GM12878 (cell line): ENCODE data around the gene NAXE. TPM values are rescaled to one million over a fixed set of nuclear protein-coding genes. Genes with fewer than 3 reads are reported as not detected.

Source experiments
- ATAC-seq: fragments of 200-7000 bp; cut with Tn5 transposase; 3 replicates; pipeline ENCODE4 v1.9.1; 2020; ENCODE audit warnings: mild to moderate bottlenecking, moderate library complexity
- BruUV-seq: library from RNA; stranded (reverse); fragments of 400-500 nt; replicated peaks from 2 replicates; lab custom pipeline; 2021; lab: Mats Ljungman, UMichigan
- CTCF ChIA-PET: fragments of 300-600 bp; sonication (Branson Sonifier 250); formaldehyde crosslinking; extraction: SDS; loops from one replicate; lab custom pipeline; 2021; ENCODE audit warnings: inconsistent platforms; lab: Yijun Ruan, JAX
- POLR2A ChIA-PET: fragments of 350-600 bp; formaldehyde crosslinking; extraction: SDS; loops from one replicate; lab custom pipeline; 2021; ENCODE audit warnings: inconsistent platforms; lab: Charles Lee
- RAD21 ChIA-PET: fragments of 300-600 bp; sonication (Branson Sonifier 250); formaldehyde crosslinking; loops from one replicate; lab custom pipeline; 2023; ENCODE audit warnings: antibody characterized with exemption; ENCODE audit not compliant: unreplicated experiment; lab: Charles Lee
- SMC1A ChIA-PET: fragments of 300-600 bp; sonication (Branson Sonifier 250); formaldehyde crosslinking; loops from one replicate; lab custom pipeline; 2023; ENCODE audit not compliant: unreplicated experiment, uncharacterized antibody; lab: Charles Lee
- DNase-seq: peaks from one replicate; pipeline ENCODE4 v3.0.0-alpha.2; 2011; ENCODE audit warnings: low read depth, low spot score
- FAIRE-seq: peaks from 3 replicates; lab custom pipeline; 2011; peaks lifted over from hg19 to GRCh38; lab: Jason Lieb, UNC
- H2AFZ ChIP-seq: 2 replicates; pipeline ENCODE4 v1.6.0; 2011; ENCODE audit warnings: low read depth, low read length, control low read depth; ENCODE audit not compliant: control insufficient read depth
- H3K27ac ChIP-seq: 2 replicates; pipeline ENCODE4 v1.5.1; 2011; ENCODE audit warnings: control low read depth; ENCODE audit not compliant: control insufficient read depth, insufficient read depth
- H3K27me3 ChIP-seq, 2 experiments: replicated peaks in 1 of 2; 2 replicates each; pipeline versions ENCODE4 v1.6.0 to v1.6.1; 2011; ENCODE audit warnings: low read length in 1 of 2; ENCODE audit not compliant: control insufficient read depth in 2 of 2, insufficient read depth in 2 of 2
- H3K36me3 ChIP-seq, 2 experiments: 2 replicates each; pipeline ENCODE4 v1.5.1; 2011; ENCODE audit warnings: low read length in 1 of 2; ENCODE audit not compliant: control insufficient read depth in 2 of 2, insufficient read depth in 2 of 2
- H3K4me1 ChIP-seq: 2 replicates; pipeline ENCODE4 v1.6.1; 2011; ENCODE audit warnings: mild to moderate bottlenecking, low read length, moderate library complexity, mixed read lengths; ENCODE audit not compliant: control insufficient read depth, insufficient read depth
- H3K4me2 ChIP-seq: 2 replicates; pipeline ENCODE4 v1.6.0; 2011; ENCODE audit warnings: control low read depth; ENCODE audit not compliant: control insufficient read depth, insufficient read depth
- H3K4me3 ChIP-seq: fragments of 200-600 bp; sonication (generic); 2 replicates; pipeline ENCODE4 v1.5.1; 2016
- H3K79me2 ChIP-seq: 2 replicates; pipeline ENCODE4 v1.6.0; 2011; ENCODE audit warnings: low read length; ENCODE audit not compliant: control insufficient read depth, insufficient read depth
- H3K9ac ChIP-seq: 2 replicates; pipeline ENCODE4 v1.8.0; 2011; ENCODE audit warnings: low read length, control low read depth, mixed read lengths; ENCODE audit not compliant: control insufficient read depth, insufficient read depth
- H3K9me3 ChIP-seq: replicated peaks from 3 replicates; pipeline ENCODE4 v1.5.1; 2011; ENCODE audit warnings: mild to moderate bottlenecking, low read length; ENCODE audit not compliant: control insufficient read depth, insufficient read depth
- H4K20me1 ChIP-seq: 2 replicates; pipeline ENCODE4 v1.6.0; 2011; ENCODE audit not compliant: control insufficient read depth, insufficient read depth
- ATF7 ChIP-seq: fragments of 450-650 bp; IDR thresholded peaks from 2 replicates; pipeline ENCODE4 v1.6.1; 2016; ENCODE audit warnings: low read depth, mild to moderate bottlenecking
- BRCA1 ChIP-seq: IDR thresholded peaks from 2 replicates; pipeline ENCODE4 v1.6.1; 2011; ENCODE audit warnings: low read depth, low read length, improper control_type of control experiment
- HDAC2 ChIP-seq: fragments of 200-600 bp; sonication (generic); IDR thresholded peaks from 2 replicates; pipeline ENCODE4 v1.6.1; 2017
- RFX5 ChIP-seq: IDR thresholded peaks from 2 replicates; pipeline ENCODE4 v1.6.1; 2011; ENCODE audit warnings: low read depth, low read length, improper control_type of control experiment
- ZNF384 ChIP-seq: IDR thresholded peaks from 2 replicates; pipeline ENCODE4 v1.6.1; 2012; ENCODE audit warnings: low read depth, mild to moderate bottlenecking, low read length, improper control_type of control experiment, borderline replicate concordance
- WGBS: methylation state at CpG from one replicate; pipeline ENCODE4 v1.1.6; 2016; ENCODE audit warnings: low lambda C conversion rate; ENCODE audit not compliant: insufficient replicate concordance, insufficient coverage; ENCODE audit errors: missing lambda C conversion rate; 5-methylcytosine and 5-hydroxymethylcytosine counted together
- in situ Hi-C: fragments of 300-500 bp; cut with MboI; formaldehyde crosslinking; loops from 9 replicates; pipeline ENCODE4 v1.14.3; 2018; ENCODE audit warnings: mixed read lengths
- intact Hi-C: fragments of 100-400 bp; cut with micrococcal nuclease; formaldehyde crosslinking; loops from one replicate; pipeline ENCODE4 v1.14.2; 2022; ENCODE audit not compliant: unreplicated experiment
- polyA plus RNA-seq, 11 experiments: library from polyadenylated mRNA; depleted of rRNA in 4 of 11; unstranded in 6 of 11; stranded (reverse) in 5 of 11; fragments of >200 nt; fragmentation: Nextera tagmentation in 4 of 11; fragmentation: Illumina TruSeq in 1 of 11; extraction: Ambion mirVana in 4 of 11; extraction: Trizol in 1 of 11; gene quantifications; 1 replicate in 1 of 11; 2 replicates in 10 of 11; pipeline versions ENCODE4 v1.2.1 to v1.2.3, GENCODE V29; 2011 to 2016; ENCODE audit warnings: inconsistent platforms in 2 of 11, missing spikeins in 2 of 11, low read depth in 1 of 11
- total RNA-seq, 4 experiments: library from RNA; depleted of rRNA in 3 of 4; stranded (reverse); fragments of >200 nt in 3 of 4; fragmentation: Illumina TruSeq in 1 of 4; extraction: Trizol in 1 of 4; gene quantifications; 2 replicates each; pipeline versions ENCODE4 v1.2.1 to v1.2.3, GENCODE V29; 2013 to 2021
- TF ChIP-seq, protein P1 (sequence below): IDR thresholded peaks from 2 replicates; pipeline ENCODE4 v1.6.1; 2012; ENCODE audit warnings: low read depth, low read length, improper control_type of control experiment
- TF ChIP-seq, protein P2 (sequence below): fragments of 450-650 bp; formaldehyde crosslinking; IDR thresholded peaks from 2 replicates; pipeline ENCODE4 v1.5.0; 2022; ENCODE audit warnings: mild to moderate bottlenecking, missing genetic modification characterization
- TF ChIP-seq, protein P3 (sequence below): IDR thresholded peaks from 2 replicates; pipeline ENCODE4 v1.6.1; 2011; ENCODE audit warnings: low read depth, low read length, improper control_type of control experiment, borderline replicate concordance
- TF ChIP-seq, protein P4 (sequence below), 3 experiments: IDR thresholded peaks in 2 of 3; conservative IDR thresholded peaks in 1 of 3; 2 replicates each; pipeline ENCODE4 v1.5.1; 2011; ENCODE audit warnings: low read depth in 3 of 3, low read length in 3 of 3, mild to moderate bottlenecking in 3 of 3, control low read depth in 2 of 3, moderate library complexity in 2 of 3, inconsistent platforms in 1 of 3, mixed read lengths in 1 of 3; ENCODE audit not compliant: control insufficient read depth in 2 of 3, insufficient read depth in 1 of 3; ENCODE audit errors: extremely low read depth in 1 of 3
- TF ChIP-seq, protein P5 (sequence below): IDR thresholded peaks from 2 replicates; pipeline ENCODE4 v1.6.1; 2012; ENCODE audit warnings: low read depth, low read length, improper control_type of control experiment

The NAXE gene
- total and polyA plus RNA-seq, 10 of the 15 experiments (the other 5 are each of a cell fraction or from before 2014, with no cell fraction given): 17.8 to 93.3 (median 68.8) TPM

DNA sequence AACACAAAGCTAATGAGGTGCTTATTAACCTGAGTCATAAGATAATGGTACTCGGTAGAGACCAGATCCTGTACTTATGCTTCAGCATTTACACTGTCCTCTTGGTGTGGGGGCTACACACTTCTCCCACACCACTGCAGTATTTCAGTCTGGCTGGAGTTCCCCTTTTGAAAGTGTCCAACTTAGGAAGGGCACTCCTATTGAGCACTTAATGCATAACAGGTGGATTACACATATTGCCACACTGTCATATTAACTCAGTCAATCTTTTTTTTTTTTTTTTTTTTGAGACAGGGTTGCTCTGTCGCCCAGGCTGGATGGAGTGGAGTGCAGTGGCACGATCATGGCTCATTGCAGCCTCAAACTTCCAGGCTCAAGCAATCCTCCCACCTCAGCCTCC is 8.2 kb downstream of the NAXE start (continued):
- peak; percentile 47; the same call in 1 of the 2 replicates for TF ChIP-seq ZNF384
- no peak for TF ChIP-seq RFX5

DNA sequence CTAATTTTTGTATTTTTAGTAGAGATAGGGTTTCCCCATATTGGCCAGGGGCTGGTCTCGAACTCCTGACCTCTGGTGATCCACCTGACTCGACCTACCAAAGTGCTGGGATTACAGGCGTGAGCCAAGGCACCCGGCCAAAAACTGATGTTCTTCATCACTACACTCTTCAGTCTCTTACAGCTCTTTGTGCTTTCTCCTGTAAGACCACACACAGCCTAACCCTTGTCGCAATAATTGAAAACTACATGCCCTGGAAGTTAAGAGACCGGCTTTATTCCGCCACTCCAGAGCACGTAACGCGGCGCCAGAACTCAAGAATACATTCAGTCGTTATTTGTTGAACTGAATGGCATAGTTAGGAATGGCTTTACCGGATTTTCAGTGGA is 9.2 kb downstream of the NAXE start:
- ChIA-PET SMC1A (interaction anchor here (0.8 to 7.7 kb wide), 8 partner anchors 9 to 155 kb away, joined by 3 to 47 read pairs (median 4); partner anchors contain the start of gene NAXE), POLR2A (interaction anchor here (0.6 to 4.3 kb wide), 5 partner anchors 9 to 1406 kb away, joined by 3 to 39 read pairs (median 3); partner anchors contain the start of gene NAXE), RAD21 (interaction anchor here (0.8 to 3.2 kb wide), 7 partner anchors 9 to 143 kb away, joined by 3 to 18 read pairs (median 4); partner anchors contain the start of gene NAXE), CTCF (interaction anchor here (0.8 to 5.0 kb wide), 11 partner anchors 8 to 374 kb away, joined by 3 to 49 read pairs (median 5); partner anchors contain the start of genes NAXE and TTC24)
- Histone ChIP-seq H3K4me2 (peak overlapping the region; percentile 97), H3K27me3 (no peaks in the 10 kb centered on the region), H4K20me1 (no peaks in the 10 kb centered on the region), H3K79me2 (peaks cover 32% of the 10 kb centered on the region), H2AFZ (peak overlapping the region; percentile 100), H3K36me3 (peaks cover 17 to 19% of the 10 kb centered on the region in 2 experiments; a peak in 3 of 4 replicates), H3K4me1 (peaks cover 9% of the 10 kb centered on the region), H3K9me3 (no peaks in the 10 kb centered on the region), H3K9ac (peak overlapping the region; percentile 97), H3K27ac (peak overlapping the region; percentile 93), H3K4me3 (peak overlapping the region; percentile 82)
- ATAC-seq (peak; percentile 6), FAIRE-seq (peak; percentile 7), DNase-seq (no peak)
- WGBS: under 1% methylated on average over 13 of the region's 13 CpGs
- intact Hi-C loops: loop anchor here (5.0 to 10.0 kb wide), 2 partner anchors 93 to 116 kb away; no protein-coding TSS in a partner anchor
- TSS peak; percentile 72 for BruUV-seq
- in situ Hi-C loops: loop anchor here (10.0 kb wide), 1 partner anchor 146 kb away; no protein-coding TSS in a partner anchor
- TF ChIP-seq BRCA1: no peak
- TF ChIP-seq, protein P1, sequence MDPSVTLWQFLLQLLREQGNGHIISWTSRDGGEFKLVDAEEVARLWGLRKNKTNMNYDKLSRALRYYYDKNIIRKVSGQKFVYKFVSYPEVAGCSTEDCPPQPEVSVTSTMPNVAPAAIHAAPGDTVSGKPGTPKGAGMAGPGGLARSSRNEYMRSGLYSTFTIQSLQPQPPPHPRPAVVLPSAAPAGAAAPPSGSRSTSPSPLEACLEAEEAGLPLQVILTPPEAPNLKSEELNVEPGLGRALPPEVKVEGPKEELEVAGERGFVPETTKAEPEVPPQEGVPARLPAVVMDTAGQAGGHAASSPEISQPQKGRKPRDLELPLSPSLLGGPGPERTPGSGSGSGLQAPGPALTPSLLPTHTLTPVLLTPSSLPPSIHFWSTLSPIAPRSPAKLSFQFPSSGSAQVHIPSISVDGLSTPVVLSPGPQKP: no peak
- TF ChIP-seq, protein P2, sequence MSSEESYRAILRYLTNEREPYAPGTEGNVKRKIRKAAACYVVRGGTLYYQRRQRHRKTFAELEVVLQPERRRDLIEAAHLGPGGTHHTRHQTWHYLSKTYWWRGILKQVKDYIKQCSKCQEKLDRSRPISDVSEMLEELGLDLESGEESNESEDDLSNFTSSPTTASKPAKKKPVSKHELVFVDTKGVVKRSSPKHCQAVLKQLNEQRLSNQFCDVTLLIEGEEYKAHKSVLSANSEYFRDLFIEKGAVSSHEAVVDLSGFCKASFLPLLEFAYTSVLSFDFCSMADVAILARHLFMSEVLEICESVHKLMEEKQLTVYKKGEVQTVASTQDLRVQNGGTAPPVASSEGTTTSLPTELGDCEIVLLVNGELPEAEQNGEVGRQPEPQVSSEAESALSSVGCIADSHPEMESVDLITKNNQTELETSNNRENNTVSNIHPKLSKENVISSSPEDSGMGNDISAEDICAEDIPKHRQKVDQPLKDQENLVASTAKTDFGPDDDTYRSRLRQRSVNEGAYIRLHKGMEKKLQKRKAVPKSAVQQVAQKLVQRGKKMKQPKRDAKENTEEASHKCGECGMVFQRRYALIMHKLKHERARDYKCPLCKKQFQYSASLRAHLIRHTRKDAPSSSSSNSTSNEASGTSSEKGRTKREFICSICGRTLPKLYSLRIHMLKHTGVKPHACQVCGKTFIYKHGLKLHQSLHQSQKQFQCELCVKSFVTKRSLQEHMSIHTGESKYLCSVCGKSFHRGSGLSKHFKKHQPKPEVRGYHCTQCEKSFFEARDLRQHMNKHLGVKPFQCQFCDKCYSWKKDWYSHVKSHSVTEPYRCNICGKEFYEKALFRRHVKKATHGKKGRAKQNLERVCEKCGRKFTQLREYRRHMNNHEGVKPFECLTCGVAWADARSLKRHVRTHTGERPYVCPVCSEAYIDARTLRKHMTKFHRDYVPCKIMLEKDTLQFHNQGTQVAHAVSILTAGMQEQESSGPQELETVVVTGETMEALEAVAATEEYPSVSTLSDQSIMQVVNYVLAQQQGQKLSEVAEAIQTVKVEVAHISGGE: no peak
- no peak for TF ChIP-seq HDAC2
- TF ChIP-seq, protein P3, sequence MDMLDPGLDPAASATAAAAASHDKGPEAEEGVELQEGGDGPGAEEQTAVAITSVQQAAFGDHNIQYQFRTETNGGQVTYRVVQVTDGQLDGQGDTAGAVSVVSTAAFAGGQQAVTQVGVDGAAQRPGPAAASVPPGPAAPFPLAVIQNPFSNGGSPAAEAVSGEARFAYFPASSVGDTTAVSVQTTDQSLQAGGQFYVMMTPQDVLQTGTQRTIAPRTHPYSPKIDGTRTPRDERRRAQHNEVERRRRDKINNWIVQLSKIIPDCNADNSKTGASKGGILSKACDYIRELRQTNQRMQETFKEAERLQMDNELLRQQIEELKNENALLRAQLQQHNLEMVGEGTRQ: no peak
- TF ChIP-seq, protein P4, sequence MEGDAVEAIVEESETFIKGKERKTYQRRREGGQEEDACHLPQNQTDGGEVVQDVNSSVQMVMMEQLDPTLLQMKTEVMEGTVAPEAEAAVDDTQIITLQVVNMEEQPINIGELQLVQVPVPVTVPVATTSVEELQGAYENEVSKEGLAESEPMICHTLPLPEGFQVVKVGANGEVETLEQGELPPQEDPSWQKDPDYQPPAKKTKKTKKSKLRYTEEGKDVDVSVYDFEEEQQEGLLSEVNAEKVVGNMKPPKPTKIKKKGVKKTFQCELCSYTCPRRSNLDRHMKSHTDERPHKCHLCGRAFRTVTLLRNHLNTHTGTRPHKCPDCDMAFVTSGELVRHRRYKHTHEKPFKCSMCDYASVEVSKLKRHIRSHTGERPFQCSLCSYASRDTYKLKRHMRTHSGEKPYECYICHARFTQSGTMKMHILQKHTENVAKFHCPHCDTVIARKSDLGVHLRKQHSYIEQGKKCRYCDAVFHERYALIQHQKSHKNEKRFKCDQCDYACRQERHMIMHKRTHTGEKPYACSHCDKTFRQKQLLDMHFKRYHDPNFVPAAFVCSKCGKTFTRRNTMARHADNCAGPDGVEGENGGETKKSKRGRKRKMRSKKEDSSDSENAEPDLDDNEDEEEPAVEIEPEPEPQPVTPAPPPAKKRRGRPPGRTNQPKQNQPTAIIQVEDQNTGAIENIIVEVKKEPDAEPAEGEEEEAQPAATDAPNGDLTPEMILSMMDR (IDR thresholded peaks at IDR 0.05 in 2 of 3, conservative IDR thresholded peaks at IDR 0.05 in 1 of 3; ENCODE audit: control insufficient read depth in 2 of 3, extremely low read depth in 1 of 3, insufficient read depth in 1 of 3, low read depth in 3 of 3, low read length in 3 of 3): no peak
- TF ChIP-seq ATF7: no peak
- TF ChIP-seq, protein P5, sequence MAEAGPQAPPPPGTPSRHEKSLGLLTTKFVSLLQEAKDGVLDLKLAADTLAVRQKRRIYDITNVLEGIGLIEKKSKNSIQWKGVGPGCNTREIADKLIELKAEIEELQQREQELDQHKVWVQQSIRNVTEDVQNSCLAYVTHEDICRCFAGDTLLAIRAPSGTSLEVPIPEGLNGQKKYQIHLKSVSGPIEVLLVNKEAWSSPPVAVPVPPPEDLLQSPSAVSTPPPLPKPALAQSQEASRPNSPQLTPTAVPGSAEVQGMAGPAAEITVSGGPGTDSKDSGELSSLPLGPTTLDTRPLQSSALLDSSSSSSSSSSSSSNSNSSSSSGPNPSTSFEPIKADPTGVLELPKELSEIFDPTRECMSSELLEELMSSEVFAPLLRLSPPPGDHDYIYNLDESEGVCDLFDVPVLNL: no peak
